Fibroblast of the aortic adventitia (primary cell): ENCODE results near the gene OR6J1. TPM values are rescaled to one million over a fixed set of nuclear protein-coding genes. Genes with fewer than 3 reads are reported as not detected.

Source experiments
- DNase-seq: peaks from one replicate; pipeline ENCODE4 v3.0.0-alpha.2; 2010; ENCODE audit warnings: low read depth
- H3K4me3 ChIP-seq: 2 replicates; pipeline ENCODE4 v1.5.1; 2011; ENCODE audit warnings: low read depth, mild to moderate bottlenecking, control low read depth, low read length, moderate library complexity
- total RNA-seq: library from RNA; depleted of rRNA; stranded (reverse); fragments of >200 nt; gene quantifications from 2 replicates; pipeline ENCODE4 v1.2.3, GENCODE V29; 2012; ENCODE audit warnings: low replicate concordance
- TF ChIP-seq, protein P1 (sequence below): IDR thresholded peaks from 2 replicates; pipeline ENCODE4 v1.5.1; 2011; ENCODE audit warnings: mild to moderate bottlenecking, low read length, control low read depth, inconsistent platforms; ENCODE audit not compliant: insufficient read depth

OR6J1 gene
- total RNA-seq, 1 donor: not detected

DNA sequence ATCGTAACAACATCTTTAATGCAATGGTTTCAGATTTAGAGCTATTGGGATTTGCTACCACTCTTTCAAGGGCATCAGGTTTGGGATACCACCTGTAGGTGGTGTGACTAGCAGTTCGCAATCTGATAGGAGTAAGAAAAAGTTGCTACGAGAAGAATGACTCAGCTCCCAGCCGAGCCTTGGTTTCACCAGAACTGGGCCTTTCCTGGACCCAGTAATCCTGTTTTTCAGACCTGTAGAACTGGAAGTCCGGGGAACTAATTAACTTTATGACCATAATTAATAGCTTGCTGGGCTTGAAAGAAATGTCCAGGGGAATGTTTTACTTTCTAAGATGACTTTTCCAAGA is 45.3 kb downstream of the OR6J1 start:
- TF ChIP-seq, protein P1, sequence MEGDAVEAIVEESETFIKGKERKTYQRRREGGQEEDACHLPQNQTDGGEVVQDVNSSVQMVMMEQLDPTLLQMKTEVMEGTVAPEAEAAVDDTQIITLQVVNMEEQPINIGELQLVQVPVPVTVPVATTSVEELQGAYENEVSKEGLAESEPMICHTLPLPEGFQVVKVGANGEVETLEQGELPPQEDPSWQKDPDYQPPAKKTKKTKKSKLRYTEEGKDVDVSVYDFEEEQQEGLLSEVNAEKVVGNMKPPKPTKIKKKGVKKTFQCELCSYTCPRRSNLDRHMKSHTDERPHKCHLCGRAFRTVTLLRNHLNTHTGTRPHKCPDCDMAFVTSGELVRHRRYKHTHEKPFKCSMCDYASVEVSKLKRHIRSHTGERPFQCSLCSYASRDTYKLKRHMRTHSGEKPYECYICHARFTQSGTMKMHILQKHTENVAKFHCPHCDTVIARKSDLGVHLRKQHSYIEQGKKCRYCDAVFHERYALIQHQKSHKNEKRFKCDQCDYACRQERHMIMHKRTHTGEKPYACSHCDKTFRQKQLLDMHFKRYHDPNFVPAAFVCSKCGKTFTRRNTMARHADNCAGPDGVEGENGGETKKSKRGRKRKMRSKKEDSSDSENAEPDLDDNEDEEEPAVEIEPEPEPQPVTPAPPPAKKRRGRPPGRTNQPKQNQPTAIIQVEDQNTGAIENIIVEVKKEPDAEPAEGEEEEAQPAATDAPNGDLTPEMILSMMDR: peak; percentile 48
- DNase-seq: peak; percentile 73
- H3K4me3 ChIP-seq: peak overlapping the region; percentile 99

DNA sequence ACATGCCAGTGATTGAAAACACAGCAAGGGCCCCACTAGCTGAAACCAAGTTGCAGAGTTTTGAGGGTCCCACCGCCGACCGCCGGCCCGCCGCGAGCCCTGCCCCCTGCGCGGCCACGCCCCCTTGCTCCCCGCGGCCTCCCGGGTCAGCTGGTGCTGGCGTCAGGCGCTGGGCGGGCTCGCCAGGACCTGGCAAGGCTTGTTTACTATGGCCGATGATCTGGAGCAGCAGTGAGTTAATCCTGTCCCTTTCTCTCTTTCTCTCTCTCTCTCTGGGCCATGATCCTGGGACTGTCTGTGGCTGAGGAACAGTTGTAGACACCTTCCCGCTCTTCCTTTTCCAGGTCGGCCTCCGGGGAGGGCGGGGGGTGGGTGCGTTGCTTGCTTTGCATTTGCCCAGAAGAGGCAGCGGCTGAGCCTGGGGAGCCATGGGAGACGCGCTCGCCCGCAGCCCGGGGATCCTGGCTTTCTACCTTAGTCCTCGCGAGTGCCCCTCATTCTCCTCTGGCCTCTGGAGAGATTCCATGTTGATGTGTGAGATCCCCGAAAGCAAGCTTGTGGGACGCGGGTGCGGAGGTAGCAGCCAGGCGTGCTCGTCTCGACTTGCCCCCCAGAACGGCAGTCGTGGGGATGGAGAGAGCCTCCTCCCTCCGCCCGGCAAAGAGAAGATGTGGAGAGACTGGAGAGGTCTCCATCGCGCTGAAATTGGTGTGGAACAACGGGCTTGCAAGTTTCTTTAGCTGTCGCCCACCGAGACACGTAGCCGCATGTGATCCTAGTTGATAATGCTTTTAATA is 45.9 kb downstream of the OR6J1 start, which contains the start of gene ABHD4:
Gene ABHD4 (plus strand): TSS at position 202 of the 797 bp plus-strand sequence. CDS start 7 bp downstream, at position 209.
- peak; percentile 64 for DNase-seq
- TF ChIP-seq, protein P1: no peak
- peak within 1 kb of the TSS; percentile 99 for H3K4me3 ChIP-seq

DNA sequence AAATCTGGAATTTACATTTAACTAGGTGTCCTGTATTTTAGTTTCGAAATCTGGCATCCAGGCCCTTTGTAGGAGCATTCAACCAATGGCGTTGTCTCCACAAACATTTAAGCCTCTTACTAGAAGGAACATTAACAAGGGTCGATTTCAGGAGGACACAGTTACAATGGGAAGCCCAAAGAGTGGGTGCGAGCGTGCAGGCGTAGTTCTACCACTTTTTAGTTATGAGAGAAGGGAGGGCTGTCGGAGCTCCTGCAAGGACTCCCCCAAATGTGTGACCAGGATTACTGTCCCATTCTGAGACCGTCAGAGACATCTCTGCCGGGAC is 46.4 kb downstream of the OR6J1 start:
- TF ChIP-seq, protein P1: no peak
- DNase-seq: no peak
- H3K4me3 ChIP-seq: peak overlapping the region; percentile 99

DNA sequence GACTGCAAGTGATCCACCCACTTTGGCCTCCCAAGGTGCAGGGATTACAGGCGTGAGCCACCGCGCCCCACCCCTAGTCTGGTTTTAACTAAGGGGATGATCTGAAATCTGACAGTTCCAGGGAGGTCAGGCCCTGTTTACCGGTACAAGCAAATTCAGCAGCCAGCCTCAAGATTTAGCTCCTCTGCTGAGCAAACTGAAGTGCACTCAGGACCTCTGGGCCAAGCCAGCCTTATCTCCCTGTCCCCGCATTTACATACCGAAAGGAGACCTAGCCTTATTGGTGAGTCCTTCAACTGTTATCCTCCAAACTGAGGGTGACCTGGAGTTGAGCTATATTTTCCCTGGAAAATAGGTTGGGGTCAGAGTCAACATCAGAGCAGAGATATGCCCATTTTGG is 46.9 kb downstream of the OR6J1 start:
- DNase-seq: no peak
- TF ChIP-seq, protein P1: no peak
- no peak overlapping the region for H3K4me3 ChIP-seq

DNA sequence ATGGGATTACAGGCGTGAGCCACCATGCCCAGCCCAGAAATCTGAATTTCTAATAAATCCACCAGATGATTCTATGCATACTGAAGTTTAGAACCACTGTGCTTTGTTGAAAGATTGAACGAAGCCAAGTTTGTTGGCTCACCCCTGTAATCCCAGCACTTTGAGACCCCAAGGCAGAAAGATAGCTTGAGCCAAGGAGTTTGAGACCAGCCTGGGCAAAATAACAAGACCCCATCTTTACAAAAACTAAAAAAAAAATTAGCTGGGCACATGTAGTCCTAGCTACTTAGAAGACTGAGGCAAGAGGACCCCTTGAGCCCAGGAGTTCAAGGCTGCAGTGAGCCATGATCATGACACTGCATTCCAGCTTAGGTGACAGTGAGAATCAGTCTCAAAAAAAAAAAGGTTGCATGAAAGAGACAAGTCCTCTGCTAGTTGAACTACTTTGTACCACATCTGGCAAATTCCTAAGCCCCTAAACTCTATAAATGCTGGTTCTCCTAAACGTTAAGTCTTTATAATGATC is 47.7 kb downstream of the OR6J1 start:
- no peak for DNase-seq

DNA sequence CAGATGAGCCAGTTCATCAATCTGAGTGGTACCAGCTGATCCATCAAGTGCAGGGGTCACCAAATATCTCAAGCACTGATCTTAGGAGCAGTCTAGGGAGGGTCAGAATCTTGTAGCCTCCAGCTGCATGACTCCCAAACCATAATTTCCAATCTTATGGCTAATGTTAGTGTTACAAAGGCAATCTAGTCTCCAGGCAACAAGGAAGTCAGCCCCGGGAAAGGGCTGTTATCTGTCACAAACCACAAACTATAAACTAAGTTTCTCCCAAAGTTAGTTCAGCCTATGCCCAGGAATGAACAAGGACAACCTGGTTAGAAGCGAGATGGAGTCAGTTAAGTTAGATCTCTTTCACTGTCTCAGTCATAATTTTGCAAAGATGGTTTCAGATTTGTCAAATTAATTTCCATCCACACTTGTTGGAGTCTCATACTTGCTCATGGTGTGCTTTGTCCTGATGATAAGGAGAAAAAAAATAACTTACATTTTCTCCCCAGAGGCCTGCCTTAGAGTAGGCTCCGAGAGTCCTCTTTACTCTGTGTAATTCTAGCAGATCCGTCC is 49.9 kb downstream of the OR6J1 start:
- TF ChIP-seq, protein P1: no peak
- no peak overlapping the region for H3K4me3 ChIP-seq
- DNase-seq: peak; percentile 33

More for the DNA sequence above, 47.7 kb downstream of the OR6J1 start:
- TF ChIP-seq, protein P1: no peak
- H3K4me3 ChIP-seq: no peak overlapping the region

DNA sequence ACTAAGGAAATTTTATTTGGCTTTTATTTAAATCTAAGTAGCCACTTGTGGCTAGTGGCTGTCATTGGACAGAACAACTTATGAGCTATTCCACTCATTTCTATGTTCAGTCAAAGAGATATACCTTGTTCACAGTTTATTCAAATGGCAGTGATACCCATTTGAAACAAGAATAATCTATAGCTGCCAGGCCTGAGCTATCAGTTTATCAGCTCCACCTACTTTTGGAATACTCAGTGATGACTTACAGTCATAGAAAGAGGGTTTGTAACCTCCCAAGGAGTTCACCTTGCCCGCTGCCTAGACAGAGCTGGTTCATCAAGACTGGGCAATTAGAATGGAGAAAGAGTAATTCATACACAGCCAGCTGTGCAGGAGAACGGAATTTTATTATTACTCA is 50.6 kb downstream of the OR6J1 start:
- DNase-seq: no peak

More for the DNA sequence above, 50.6 kb downstream of the OR6J1 start:
- TF ChIP-seq, protein P1: no peak
- no peak overlapping the region for H3K4me3 ChIP-seq
